GM21390 (cell line): ENCODE data around the gene PLXNB2.
A peak's percentile ranks its signal among the peaks of the same experiment; 100 is the strongest.

ENCODE experiments used
- ATAC-seq: cut with Tn5 transposase; IDR thresholded peaks from one replicate; pipeline ENCODE4 v1.9.1; 2021; ENCODE audit not compliant: unreplicated experiment

Gene PLXNB2

GRCh38 chr22:50255099-50255498 is 52.3 kb downstream of the PLXNB2 start:
- ATAC-seq = no peak

- no peak for ATAC-seq
Measured at GRCh38 chr22:50253941-50254340, 53.5 kb downstream of the PLXNB2 start.

GRCh38 chr22:50253046-50253915 is 54.2 kb downstream of the PLXNB2 start:
- ATAC-seq = no peak

- no peak for ATAC-seq
Measured at GRCh38 chr22:50252082-50253045, 55.1 kb downstream of the PLXNB2 start.

DNA sequence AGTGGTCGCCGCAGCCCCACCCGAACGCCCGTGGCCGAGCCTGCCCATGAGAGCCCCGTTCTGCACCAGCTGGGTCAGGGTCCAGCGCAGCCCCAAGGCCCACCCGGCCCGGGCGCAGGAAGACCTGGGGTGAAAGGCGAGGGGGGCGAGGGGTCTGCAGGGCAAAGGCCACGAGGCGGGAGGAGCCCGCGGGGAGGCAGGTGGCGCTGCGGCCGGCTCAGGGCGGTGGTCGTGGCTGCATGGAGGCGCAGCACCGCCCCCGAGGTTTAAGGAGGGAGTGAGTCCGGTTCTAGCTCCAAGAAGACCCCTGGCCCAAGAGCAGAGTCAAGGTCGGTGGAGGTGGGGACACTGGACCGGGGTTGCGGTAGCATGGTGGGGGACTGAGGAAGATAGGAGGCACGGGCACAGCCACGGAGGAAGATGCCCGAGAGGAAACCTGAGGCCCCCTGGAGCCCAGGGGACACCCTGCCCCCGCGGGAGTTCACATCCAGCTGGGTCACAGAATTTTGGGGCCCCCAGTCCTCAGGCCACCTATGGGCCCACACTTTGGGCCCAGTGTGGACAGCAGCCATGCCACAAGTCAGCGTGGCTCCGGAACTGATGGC is 55.9 kb downstream of the PLXNB2 start:
- ATAC-seq = no peak

- ATAC-seq = peak; percentile 50
Measured at GRCh38 chr22:50250555-50251476, 56.6 kb downstream of the PLXNB2 start, which contains the start of gene HDAC10. Gene HDAC10 (minus strand): TSS chr22:50251265. CDS start chr22:50251032, 233 bp downstream.

- no peak for ATAC-seq
Measured at GRCh38 chr22:50250249-50250554, 57.2 kb downstream of the PLXNB2 start.

GRCh38 chr22:50249341-50250248 is 57.9 kb downstream of the PLXNB2 start:
- ATAC-seq = no peak

- no peak for ATAC-seq
Measured at GRCh38 chr22:50248196-50249081, 59.0 kb downstream of the PLXNB2 start.

- ATAC-seq = no peak
Measured at GRCh38 chr22:50247748-50248147, 59.7 kb downstream of the PLXNB2 start.

DNA sequence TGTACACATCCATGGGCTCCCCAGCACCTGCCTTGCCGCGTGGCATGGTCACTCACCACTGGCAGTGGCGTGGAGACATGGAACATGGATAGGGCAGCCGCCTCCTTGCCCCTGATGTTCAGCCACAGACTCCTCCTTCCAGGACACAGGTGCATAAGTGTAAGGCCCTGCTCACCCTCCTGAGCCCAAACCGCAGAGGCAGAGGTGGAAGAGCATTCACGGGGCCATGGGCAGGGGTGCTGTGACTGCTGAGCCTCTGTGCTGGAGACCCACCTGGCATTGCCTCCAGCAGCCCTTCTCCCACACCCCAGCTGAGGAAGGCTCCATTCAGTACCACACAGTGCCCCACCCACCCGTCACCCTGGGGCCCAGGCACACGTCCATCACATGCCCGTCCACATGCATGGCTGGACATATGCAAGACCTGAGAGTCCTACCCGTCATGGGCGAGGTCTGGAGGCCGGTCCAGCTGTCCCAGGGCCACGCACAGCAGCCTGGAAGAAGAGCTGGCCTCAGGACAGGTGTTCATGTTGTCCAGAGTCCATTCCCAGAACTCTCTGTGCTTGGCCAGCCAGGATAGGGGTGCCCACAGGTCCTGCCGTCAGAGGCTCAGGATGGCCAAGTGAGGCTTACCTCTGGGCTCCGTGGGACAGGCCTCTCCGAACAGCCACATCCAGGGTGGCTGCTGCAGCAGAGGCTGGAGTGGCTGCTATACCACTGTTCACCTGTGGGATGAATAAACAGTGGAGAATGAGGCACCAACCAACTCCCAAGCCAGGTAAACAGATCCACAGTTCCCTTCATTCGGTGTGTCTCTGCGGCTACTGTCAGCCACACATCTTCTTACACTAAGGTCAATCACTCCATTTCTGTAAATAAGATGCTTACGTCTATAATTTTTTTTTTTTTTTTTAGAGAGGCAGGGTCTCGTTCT is 60.9 kb downstream of the PLXNB2 start:
- ATAC-seq = no peak

- ATAC-seq = no peak
Measured at GRCh38 chr22:50245214-50246072, 62.0 kb downstream of the PLXNB2 start.

DNA sequence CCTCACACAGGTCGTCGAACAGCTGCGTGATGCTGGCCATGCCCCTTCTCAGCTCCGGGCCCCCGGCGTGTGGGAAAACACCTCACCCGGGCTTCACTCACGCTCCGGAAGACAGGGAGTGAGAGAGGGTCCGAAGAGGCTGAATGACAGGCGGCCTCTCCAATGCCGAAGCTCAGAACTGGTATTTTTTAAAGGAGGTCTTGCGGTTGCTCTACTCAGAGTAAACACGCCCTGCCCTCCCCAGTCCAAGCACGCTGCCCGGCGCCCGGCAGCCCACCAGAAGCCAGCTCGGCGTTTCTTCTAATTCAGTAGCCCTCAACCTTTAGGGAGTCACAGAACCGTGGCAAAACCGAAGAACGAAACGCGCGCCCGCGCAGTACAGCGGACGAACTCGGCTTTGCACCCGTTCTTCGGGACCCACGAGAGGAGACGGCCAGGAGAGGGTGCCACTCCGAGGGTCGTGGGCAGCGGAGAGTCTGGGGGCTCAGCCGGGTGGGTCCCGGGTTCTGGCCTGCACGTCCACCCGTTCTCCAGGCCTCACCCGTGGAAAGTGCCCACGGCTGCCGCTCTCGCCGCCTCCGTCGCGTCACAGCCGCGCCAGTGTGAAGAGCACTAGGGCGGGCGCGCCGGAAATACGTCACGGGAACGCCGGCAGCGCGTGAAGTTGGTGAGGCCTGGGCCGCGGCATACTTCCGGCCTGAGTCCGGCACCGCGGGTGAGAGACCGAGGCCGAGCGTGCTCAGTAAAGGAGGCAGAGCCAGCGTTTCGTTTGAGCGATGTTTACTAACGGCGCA is 62.8 kb downstream of the PLXNB2 start, which contains the start of gene TUBGCP6:
TUBGCP6 (minus strand) TSS at position 604 of the 794 bp plus-strand sequence; CDS start at position 40, 564 bp downstream.
- peak; percentile 59 for ATAC-seq

DNA sequence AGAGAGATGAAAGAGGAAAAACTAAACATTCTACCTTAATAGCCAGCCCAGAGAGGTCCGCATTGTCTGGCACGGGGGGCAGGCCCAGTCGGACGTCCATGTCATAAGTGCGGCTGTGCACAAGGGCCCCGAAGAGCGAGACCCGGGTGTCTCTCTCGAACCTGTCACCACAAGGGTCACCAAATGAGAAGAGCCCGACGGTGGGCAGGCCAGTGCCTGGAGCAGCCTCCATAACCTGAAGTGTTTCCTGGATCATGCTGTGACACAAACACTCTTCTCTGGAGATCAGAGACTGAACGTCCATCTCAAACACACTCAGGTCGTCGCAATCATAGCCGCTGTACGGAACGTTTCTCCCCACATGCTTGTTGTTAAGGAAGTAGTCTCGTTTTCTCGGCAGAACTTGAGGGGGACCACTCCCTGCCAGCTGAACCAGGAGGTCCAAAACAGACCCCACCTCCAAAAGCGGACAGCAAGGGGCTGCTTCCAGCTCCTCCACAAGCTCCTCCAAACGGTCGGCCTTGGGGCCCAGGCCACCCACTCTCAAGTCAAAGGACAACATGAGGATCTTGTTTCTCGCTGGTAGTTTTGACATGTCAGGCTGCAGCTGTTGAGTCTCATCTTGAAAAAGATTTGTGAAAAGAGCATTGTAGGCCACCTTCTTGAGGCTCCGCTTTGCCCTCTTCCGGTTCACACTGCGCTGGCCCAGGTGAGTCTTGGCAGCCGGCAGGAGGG is 63.6 kb downstream of the PLXNB2 start:
- no peak for ATAC-seq
